K562 (cell line): ENCODE results near the gene SKOR1. TPM values are rescaled to one million over a fixed set of nuclear protein-coding genes. Genes with fewer than 3 reads are reported as not detected.

Experiments used
- ATAC-seq: fragments of 200-7000 bp; cut with Tn5 transposase; 3 replicates; pipeline ENCODE4 v1.9.1; 2020; ENCODE audit warnings: moderate library complexity
- BruUV-seq: library from RNA; stranded (reverse); fragments of 400-500 nt; replicated peaks from 2 replicates; lab custom pipeline; 2021; lab: Mats Ljungman, UMichigan
- CTCF ChIA-PET: fragments of 300-600 bp; formaldehyde crosslinking; extraction: SDS; loops from one replicate; lab custom pipeline; 2021; ENCODE audit warnings: low intra/inter-chr PET ratio; lab: Yijun Ruan, JAX
- POLR2A ChIA-PET: fragments of 300-600, 350-650 bp; sonication (Branson Sonifier 250); formaldehyde crosslinking; extraction: SDS; loops from one replicate; lab custom pipeline; 2021; ENCODE audit warnings: antibody characterized with exemption, inconsistent platforms; lab: Yijun Ruan, JAX
- DNase-seq, 4 experiments: peaks; one replicate each; pipeline versions ENCODE4 v3.0.0 to v3.0.0-alpha.2; 2011 to 2018; ENCODE audit warnings: low spot score in 3 of 4, mixed read lengths in 3 of 4; ENCODE audit errors: extremely low read depth in 1 of 4
- FAIRE-seq: peaks from 2 replicates; lab custom pipeline; 2011; peaks lifted over from hg19 to GRCh38; lab: Jason Lieb, UNC
- H2AFZ ChIP-seq: 2 replicates; pipeline ENCODE4 v1.6.0; 2011; ENCODE audit warnings: low read depth, low read length, control low read depth, inconsistent platforms
- H3K27ac ChIP-seq: fragments of 200-600 bp; 3 replicates; pipeline ENCODE4 v1.8.0; 2011; ENCODE audit warnings: low read depth, mild to moderate bottlenecking, control low read depth, inconsistent platforms, low read length, moderate library complexity, mixed read lengths; ENCODE audit errors: extremely low read depth
- H3K27me3 ChIP-seq, 2 experiments: fragments of 300-600 bp in 1 of 2; 2 replicates in 1 of 2; 3 replicates in 1 of 2; pipeline versions ENCODE4 v1.6.0 to v1.8.0; 2011; ENCODE audit warnings: inconsistent platforms in 2 of 2, low read length in 2 of 2, mild to moderate bottlenecking in 1 of 2, mixed read lengths in 1 of 2, moderate library complexity in 1 of 2; ENCODE audit not compliant: control insufficient read depth in 2 of 2, insufficient read depth in 2 of 2
- H3K36me3 ChIP-seq: fragments of 300-600 bp; 3 replicates; pipeline ENCODE4 v1.8.0; 2011; ENCODE audit warnings: mild to moderate bottlenecking, low read length, inconsistent platforms; ENCODE audit not compliant: control insufficient read depth, insufficient read depth
- H3K4me1 ChIP-seq, 2 experiments: fragments of 200-600 bp in 1 of 2; replicated peaks in 1 of 2; 2 replicates in 1 of 2; 3 replicates in 1 of 2; pipeline versions ENCODE4 v1.5.1 to v1.8.0; 2011; ENCODE audit warnings: inconsistent platforms in 2 of 2, low read length in 2 of 2, mild to moderate bottlenecking in 1 of 2, mixed read lengths in 1 of 2, moderate library complexity in 1 of 2; ENCODE audit not compliant: control insufficient read depth in 2 of 2, insufficient read depth in 2 of 2
- H3K4me2 ChIP-seq: 2 replicates; pipeline ENCODE4 v1.6.1; 2011; ENCODE audit warnings: low read length, control low read depth, inconsistent platforms, mixed read lengths; ENCODE audit not compliant: insufficient read depth
- H3K4me3 ChIP-seq: fragments of 200-600 bp; sonication (generic), shearing (Covaris generic); 2 replicates; pipeline ENCODE4 v1.5.1; 2016; ENCODE audit warnings: control low read depth, inconsistent platforms
- H3K79me2 ChIP-seq: fragments of 200-600 bp; 3 replicates; pipeline ENCODE4 v1.8.0; 2011; ENCODE audit warnings: low read length, inconsistent platforms; ENCODE audit not compliant: control insufficient read depth, insufficient read depth
- H3K9ac ChIP-seq, 2 experiments: 2 replicates each; pipeline versions ENCODE4 v1.6.0 to v1.6.1; 2011; ENCODE audit warnings: low read depth in 2 of 2, low read length in 2 of 2, control low read depth in 1 of 2, inconsistent platforms in 1 of 2, mild to moderate bottlenecking in 1 of 2, mixed read lengths in 1 of 2; ENCODE audit not compliant: insufficient read depth in 1 of 2
- H3K9me1 ChIP-seq: one replicate; pipeline ENCODE4 v1.6.0; 2011; ENCODE audit warnings: inconsistent platforms, mild to moderate bottlenecking, low read length, moderate library complexity; ENCODE audit not compliant: control insufficient read depth, insufficient read depth
- H3K9me3 ChIP-seq: replicated peaks from 2 replicates; pipeline ENCODE4 v1.5.1; 2011; ENCODE audit warnings: low read depth, low read length, inconsistent platforms; ENCODE audit not compliant: control insufficient read depth, insufficient read depth
- H4K20me1 ChIP-seq: replicated peaks from 2 replicates; pipeline ENCODE4 v1.6.1; 2011; ENCODE audit warnings: low read length, inconsistent platforms, mixed read lengths; ENCODE audit not compliant: control insufficient read depth, insufficient read depth
- E4F1 ChIP-seq: fragments of 250-450 bp; sonication (Bioruptor Pico); IDR thresholded peaks from 2 replicates; pipeline ENCODE4 v1.5.0; 2021; ENCODE audit warnings: mild to moderate bottlenecking, borderline replicate concordance
- KDM5B ChIP-seq: fragments of 200-600 bp; sonication (generic); IDR thresholded peaks from 2 replicates; pipeline ENCODE4 v1.6.1; 2012; ENCODE audit warnings: low read depth, mild to moderate bottlenecking, moderate library complexity, low read length, control low read depth, inconsistent platforms; ENCODE audit not compliant: insufficient replicate concordance
- KLF10 ChIP-seq: fragments of 250-450 bp; sonication (Bioruptor Pico); IDR thresholded peaks from 2 replicates; pipeline ENCODE4 v1.6.1; 2021; ENCODE audit warnings: matching md5 sums
- ZBTB7A ChIP-seq: IDR thresholded peaks from 2 replicates; pipeline ENCODE4 v1.6.1; 2011; ENCODE audit warnings: low read depth, mild to moderate bottlenecking, low read length, moderate library complexity, borderline replicate concordance; ENCODE audit not compliant: control insufficient read depth
- ZNF280B ChIP-seq: fragments of 250-450 bp; sonication (Bioruptor Pico); IDR thresholded peaks from 2 replicates; pipeline ENCODE4 v1.5.1; 2021; ENCODE audit warnings: mild to moderate bottlenecking
- ZNF511 ChIP-seq: sonication (generic); formaldehyde crosslinking; IDR thresholded peaks from 2 replicates; pipeline ENCODE4 v1.8.0; 2022; ENCODE audit warnings: mild to moderate bottlenecking, missing genetic modification reagents
- WGBS: fragments of 100-300 bp; shearing (Covaris generic); methylation state at CpG from one replicate; pipeline ENCODE4 v1.1.6; 2016; ENCODE audit warnings: low coverage, mixed read lengths; ENCODE audit not compliant: insufficient coverage; ENCODE audit errors: missing lambda C conversion rate; 5-methylcytosine and 5-hydroxymethylcytosine counted together
- in situ Hi-C: fragments of 300-500 bp; cut with MboI; formaldehyde crosslinking; loops from 4 replicates; pipeline ENCODE4 v1.15.0; 2018; ENCODE audit warnings: inconsistent platforms, mixed read lengths
- intact Hi-C: fragments of 100-400 bp; cut with micrococcal nuclease; formaldehyde crosslinking; loops from 2 replicates; pipeline ENCODE4 v1.14.2; 2022
- polyA plus RNA-seq, 8 experiments: library from polyadenylated mRNA; depleted of rRNA in 4 of 8; stranded (reverse) in 5 of 8; unstranded in 3 of 8; fragments of >200 nt; fragmentation: Nextera tagmentation in 2 of 8; fragmentation: Illumina TruSeq in 1 of 8; extraction: Ambion mirVana in 2 of 8; extraction: Trizol in 1 of 8; gene quantifications; 2 replicates each; pipeline versions ENCODE4 v1.2.1 to v1.2.3, GENCODE V29; 2011 to 2014; ENCODE audit warnings: inconsistent platforms in 1 of 8, missing spikeins in 1 of 8
- total RNA-seq, 7 experiments: library from RNA; depleted of rRNA in 6 of 7; stranded (reverse); fragments of >200 nt in 6 of 7; fragmentation: Illumina TruSeq in 2 of 7; extraction: Trizol in 2 of 7; gene quantifications; 2 replicates each; pipeline versions ENCODE4 v1.2.1 to v1.2.3, GENCODE V29; 2011 to 2021; ENCODE audit warnings: low replicate concordance in 1 of 7

The SKOR1 gene
- total and polyA plus RNA-seq, 9 of the 15 experiments (the other 6 are each of a cell fraction or from before 2014, with no cell fraction given), result 0.04 to 0.41 (median 0.09) TPM; not detected in 3

- POLR2A ChIA-PET, result no interaction called here
Measured at GRCh38 chr15:67836134-67836455, 10.8 kb downstream of the SKOR1 start.

More at GRCh38 chr15:67836134-67836455, 10.8 kb downstream of the SKOR1 start:
- Histone ChIP-seq H3K9ac (peak overlapping the region in 1 of 2 experiments; percentile 57; a peak in 2 of 4 replicates), H3K27ac (no peak overlapping the region), H2AFZ (no peak overlapping the region), H3K36me3 (no peaks in the 10 kb centered on the region), H3K4me2 (no peak overlapping the region), H3K9me3 (no peaks in the 10 kb centered on the region), H4K20me1 (no peaks in the 10 kb centered on the region; the same call in 1 of the 2 replicates), H3K4me1 (peaks cover 9 to 44% of the 10 kb centered on the region in 2 experiments), H3K79me2 (no peaks in the 10 kb centered on the region), H3K9me1 (no peaks in the 10 kb centered on the region), H3K4me3 (no peak overlapping the region), H3K27me3 (peaks cover 2 to 29% of the 10 kb centered on the region in 2 experiments; a peak in 4 of 5 replicates)
- no TSS peak for BruUV-seq
- CTCF ChIA-PET, result interaction anchor here (0.6 to 5.5 kb wide), 4 partner anchors 334 to 580 kb away, joined by 3 to 39 read pairs (median 12); no protein-coding TSS in a partner anchor
- ATAC-seq, result no peak
- 33% methylated on average over 16 of the region's 16 CpGs for WGBS
- in situ Hi-C loops (loop anchor here (5.0 to 10.0 kb wide), 2 partner anchors 379 to 901 kb away; no protein-coding TSS in a partner anchor), intact Hi-C loops (loop anchor here (1.0 to 10.0 kb wide), 2 partner anchors 379 to 531 kb away; no protein-coding TSS in a partner anchor)
- no peak for TF ChIP-seq KLF10 (CRISPR knock-in tag)
- TF ChIP-seq E4F1, result 0 out of 2 replicates have a peak, but pooled peaks have one; percentile 15
- no peak for TF ChIP-seq ZNF280B
- 0 out of 2 replicates have a peak, but pooled peaks have one; percentile 6 for TF ChIP-seq ZBTB7A
- TF ChIP-seq KDM5B, result no peak
- TF ChIP-seq ZNF511 (CRISPR knock-in tag), result no peak
- no peak for FAIRE-seq
- no peak for DNase-seq
